Esophagus (tissue), 2 donors: ENCODE results near the gene NPSR1. TPM values are rescaled to one million over a fixed set of nuclear protein-coding genes. Genes with fewer than 3 reads are reported as not detected.
"Not testable (repeated sequence)": the region's sequence is repeated elsewhere in the genome, so short reads cannot be mapped to it uniquely, and the experiment has no call there.

Experiments used
- H3K27ac ChIP-seq, 2 donors: one replicate each; pipeline ENCODE4 v1.5.1; 2013; ENCODE audit warnings: low read depth in 2 of 2, mild to moderate bottlenecking in 2 of 2, inconsistent platforms in 1 of 2, low read length in 1 of 2, moderate library complexity in 1 of 2
- H3K27me3 ChIP-seq, 2 donors: one replicate each; pipeline ENCODE4 v1.6.1; 2013; ENCODE audit warnings: low read length in 2 of 2, control low read depth in 1 of 2, mild to moderate bottlenecking in 1 of 2; ENCODE audit not compliant: insufficient read depth in 2 of 2, control insufficient read depth in 1 of 2
- H3K36me3 ChIP-seq, 2 donors: one replicate each; pipeline ENCODE4 v1.6.1; 2013; ENCODE audit warnings: low read length in 1 of 2; ENCODE audit not compliant: control insufficient read depth in 2 of 2, insufficient read depth in 2 of 2
- H3K4me1 ChIP-seq, 2 donors: one replicate each; pipeline ENCODE4 v1.6.1; 2013; ENCODE audit warnings: low read length in 1 of 2; ENCODE audit not compliant: control insufficient read depth in 2 of 2, insufficient read depth in 2 of 2
- H3K4me3 ChIP-seq, 2 donors: one replicate each; pipeline ENCODE4 v1.5.1; 2013; ENCODE audit warnings: low read length in 2 of 2, mild to moderate bottlenecking in 2 of 2, low read depth in 1 of 2, moderate library complexity in 1 of 2
- H3K9me3 ChIP-seq, 2 donors: one replicate each; pipeline ENCODE4 v1.6.1; 2013; ENCODE audit warnings: mild to moderate bottlenecking in 2 of 2, low read depth in 1 of 2, low read length in 1 of 2, moderate library complexity in 1 of 2; ENCODE audit not compliant: control insufficient read depth in 2 of 2, insufficient read depth in 1 of 2
- WGBS, 2 donors: extraction: QIAGEN DNeasy Blood & Tissue Kit; methylation state at CpG; one replicate each; pipeline ENCODE4 v1.1.7; 2013; 5-methylcytosine and 5-hydroxymethylcytosine counted together
- polyA plus RNA-seq, 2 donors: library from polyadenylated mRNA; stranded (reverse); fragments of 200-250 nt; gene quantifications; one replicate each; pipeline ENCODE4 v1.2.3, GENCODE V29; 2013
- donor health status: healthy with polysubstance abuse.
- donor health status: Bipolar disorder and iron deficiency.

Gene NPSR1
- polyA plus RNA-seq, 2 donors: not detected

DNA sequence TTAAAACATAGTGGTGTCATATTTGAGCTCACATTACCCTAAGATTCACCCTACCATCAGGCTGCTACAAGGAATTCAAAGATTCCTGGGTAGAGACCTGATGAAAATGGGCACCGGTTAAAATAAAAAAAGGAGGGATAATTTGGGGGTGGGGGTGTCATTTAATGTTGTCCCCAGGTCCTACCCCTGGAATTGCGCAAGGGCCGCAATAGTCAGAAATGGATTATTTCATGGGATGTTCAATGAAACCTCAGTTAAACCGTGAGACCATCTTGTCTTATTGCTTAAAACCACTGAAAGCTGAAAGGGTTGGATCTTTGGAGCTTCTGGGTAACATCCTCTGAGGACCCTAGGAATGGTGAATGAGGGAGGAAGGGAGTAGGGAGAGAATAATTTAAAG is 216.3 kb downstream of the NPSR1 start:
- H3K9me3 ChIP-seq, H3K27me3 ChIP-seq, H3K27ac ChIP-seq, H3K4me3 ChIP-seq, H3K4me1 ChIP-seq, H3K36me3 ChIP-seq: not testable (repeated sequence)
- 86 to 91% methylated on average over 4 of the region's 4 CpGs for WGBS, 2 donors

DNA sequence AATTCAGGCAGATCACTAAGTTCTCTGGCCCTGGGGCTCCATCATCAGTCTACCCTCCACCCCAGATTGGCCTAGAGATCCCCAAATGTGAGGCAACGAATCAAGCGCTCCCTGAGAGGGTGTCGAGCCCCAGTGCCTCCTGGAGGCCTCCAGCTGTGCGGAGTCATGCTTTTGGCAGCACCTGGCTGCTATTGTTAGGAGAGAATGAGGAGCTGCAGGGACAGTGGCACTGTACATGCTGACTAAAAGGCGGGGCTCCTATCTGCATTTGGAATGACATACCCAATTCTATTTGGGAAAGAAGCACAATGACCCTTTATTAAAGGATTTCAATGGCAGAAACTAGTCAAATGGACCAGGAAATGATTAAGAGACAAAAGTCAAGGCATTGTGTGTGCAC is 217.5 kb downstream of the NPSR1 start:
- Histone ChIP-seq H3K4me3 (no peak overlapping the region), H3K9me3 (no peaks in the 10 kb centered on the region), H3K4me1 (no peaks in the 10 kb centered on the region), H3K36me3 (no peaks in the 10 kb centered on the region), H3K27me3 (no peaks in the 10 kb centered on the region), H3K27ac (no peak overlapping the region)
- 77 to 84% methylated on average over 5 of the region's 5 CpGs for WGBS, 2 donors

GRCh38 chr7:34878944-34879735 is 221.1 kb downstream of the NPSR1 start:
- 66 to 74% methylated on average over 8 of the region's 8 CpGs for WGBS, 2 donors
- not testable (repeated sequence) for H3K36me3 ChIP-seq, H3K4me3 ChIP-seq, H3K27ac ChIP-seq, H3K27me3 ChIP-seq, H3K4me1 ChIP-seq, H3K9me3 ChIP-seq

- H3K4me3 ChIP-seq: no peak overlapping the region
- H3K27me3 ChIP-seq: no peaks in the 10 kb centered on the region
- H3K9me3 ChIP-seq: peaks cover 3 to 6% of the 10 kb centered on the region in 2 donors
- H3K36me3 ChIP-seq: no peaks in the 10 kb centered on the region
- H3K4me1 ChIP-seq: no peaks in the 10 kb centered on the region
- H3K27ac ChIP-seq: no peak overlapping the region
- 74 to 75% methylated on average over 2 of the region's 2 CpGs for WGBS, 2 donors
Observed at GRCh38 chr7:34879871-34880270, 221.9 kb downstream of the NPSR1 start.

DNA sequence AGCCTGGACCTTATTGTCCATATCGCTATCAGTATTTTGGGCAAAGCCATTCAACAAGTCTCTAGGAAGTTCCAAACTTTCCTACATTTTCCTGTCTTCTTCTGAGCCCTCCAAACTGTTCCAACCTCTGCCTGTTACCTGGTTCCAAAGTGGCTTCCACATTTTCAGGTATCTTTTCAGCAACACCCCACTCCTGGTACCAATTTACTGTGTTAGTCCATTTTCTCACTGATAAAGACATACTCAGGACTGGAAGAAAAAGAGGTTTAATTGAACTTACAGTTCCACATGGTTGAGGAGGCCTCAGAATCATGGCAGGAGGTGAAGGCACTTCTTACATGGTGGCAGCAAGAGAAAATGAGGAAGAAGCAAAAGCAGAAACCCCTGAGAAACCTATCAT is 225.8 kb downstream of the NPSR1 start:
- H3K36me3 ChIP-seq, H3K4me1 ChIP-seq, H3K27ac ChIP-seq, H3K9me3 ChIP-seq, H3K27me3 ChIP-seq, H3K4me3 ChIP-seq: not testable (repeated sequence)
- 88 to 96% methylated on average over 1 of the region's 1 CpG for WGBS, 2 donors

DNA sequence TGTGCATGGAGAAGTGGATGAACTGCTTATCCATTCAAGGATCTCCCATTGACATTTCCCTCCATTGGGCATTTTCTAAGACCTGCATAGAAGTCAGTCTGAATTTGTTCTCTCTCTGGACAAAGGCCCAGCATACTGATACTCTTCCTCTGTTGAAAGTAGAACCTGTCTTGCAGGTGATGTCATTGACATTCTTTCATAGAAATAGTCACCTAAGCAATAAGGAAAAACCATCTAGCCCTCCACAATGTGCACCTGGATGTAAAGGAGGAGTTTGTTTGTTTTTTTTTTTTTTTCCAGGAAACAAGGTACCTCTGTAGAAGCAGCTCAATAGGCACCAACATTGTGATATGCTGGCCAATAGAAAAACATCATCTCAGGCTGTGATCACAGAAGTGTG is 228.8 kb downstream of the NPSR1 start:
- H3K9me3 ChIP-seq: peaks cover 3 to 6% of the 10 kb centered on the region in 2 donors
- no peaks in the 10 kb centered on the region for H3K27me3 ChIP-seq
- H3K27ac ChIP-seq: no peak overlapping the region
- H3K4me3 ChIP-seq: no peak overlapping the region
- no peaks in the 10 kb centered on the region for H3K36me3 ChIP-seq
- H3K4me1 ChIP-seq: no peaks in the 10 kb centered on the region

GRCh38 chr7:34889951-34890350 is 231.9 kb downstream of the NPSR1 start:
- Histone ChIP-seq H3K27me3 (no peaks in the 10 kb centered on the region), H3K4me3 (no peak overlapping the region), H3K9me3 (no peaks in the 10 kb centered on the region), H3K4me1 (no peaks in the 10 kb centered on the region), H3K36me3 (no peaks in the 10 kb centered on the region), H3K27ac (no peak overlapping the region)
- 73% methylated on average over 1 of the region's 1 CpG for WGBS, 2 donors

DNA sequence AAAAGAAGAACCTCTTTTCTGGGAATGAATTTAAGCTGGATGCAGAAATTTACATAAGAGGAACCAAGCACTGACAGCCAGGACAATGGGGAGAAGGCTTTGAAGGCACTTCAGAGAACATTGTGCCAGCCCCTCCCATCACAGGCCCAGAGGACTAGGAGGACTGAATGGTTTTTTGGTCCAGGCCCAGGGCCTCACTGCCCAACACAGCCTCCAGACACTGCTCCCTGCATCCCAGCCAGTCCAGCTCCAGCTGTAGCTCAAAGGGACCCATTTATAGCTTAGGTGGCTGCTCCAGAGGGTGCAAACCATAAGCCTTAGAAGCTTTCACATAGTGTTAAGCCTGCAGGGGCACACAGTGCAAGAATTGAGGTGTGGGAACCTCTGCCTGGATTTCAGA is 237.2 kb downstream of the NPSR1 start:
- Histone ChIP-seq H3K4me1 (no peaks in the 10 kb centered on the region), H3K9me3 (peaks cover 4 to 7% of the 10 kb centered on the region in 2 donors), H3K4me3 (no peak overlapping the region), H3K36me3 (no peaks in the 10 kb centered on the region), H3K27ac (no peak overlapping the region), H3K27me3 (no peaks in the 10 kb centered on the region)
